Left ventricle myocardium superior (tissue), 1 donor: ENCODE results near the gene PIP4K2A. TPM values are rescaled to one million over a fixed set of nuclear protein-coding genes. Genes with fewer than 3 reads are reported as not detected.
A peak's percentile ranks its signal among the peaks of the same experiment; 100 is the strongest.
"Not testable (repeated sequence)": the region's sequence is repeated elsewhere in the genome, so short reads cannot be mapped to it uniquely, and the experiment has no call there.

ENCODE experiments used
- ATAC-seq: fragments of 200-7000 bp; cut with Tn5 transposase; one replicate; pipeline ENCODE4 v1.9.1; 2020; ENCODE audit warnings: mild to moderate bottlenecking, moderate library complexity
- DNase-seq: peaks from one replicate; pipeline ENCODE4 v3.0.0-alpha.2; 2020
- intact Hi-C: fragments of 100-400 bp; cut with micrococcal nuclease; formaldehyde crosslinking; loops from one replicate; pipeline ENCODE4 v1.11.0; 2022
- total RNA-seq: library from RNA; stranded (reverse); fragmentation: NEBNext Ultra II Directional; extraction: Animal tissue kit (Norgen Biotek cat#: 25700); gene quantifications from one replicate; pipeline ENCODE4 v1.2.1, GENCODE V29; 2021
- donor health status: DM: no; HTN: yes; CAD: no; lungs with severe emphysema.

The PIP4K2A gene
- total RNA-seq, 1 donor from 2014 or later, result 12.1 TPM

- intact Hi-C loops, DNase-seq, ATAC-seq: not testable (repeated sequence)
Observed at GRCh38 chr10:22513483-22514413, 200.6 kb downstream of the PIP4K2A start.

GRCh38 chr10:22512015-22512414 lies 202.4 kb downstream of the PIP4K2A start:
- intact Hi-C loops, DNase-seq, ATAC-seq: not testable (repeated sequence)

GRCh38 chr10:22508214-22508613 lies 206.2 kb downstream of the PIP4K2A start:
- intact Hi-C loops, ATAC-seq, DNase-seq: not testable (repeated sequence)

DNA sequence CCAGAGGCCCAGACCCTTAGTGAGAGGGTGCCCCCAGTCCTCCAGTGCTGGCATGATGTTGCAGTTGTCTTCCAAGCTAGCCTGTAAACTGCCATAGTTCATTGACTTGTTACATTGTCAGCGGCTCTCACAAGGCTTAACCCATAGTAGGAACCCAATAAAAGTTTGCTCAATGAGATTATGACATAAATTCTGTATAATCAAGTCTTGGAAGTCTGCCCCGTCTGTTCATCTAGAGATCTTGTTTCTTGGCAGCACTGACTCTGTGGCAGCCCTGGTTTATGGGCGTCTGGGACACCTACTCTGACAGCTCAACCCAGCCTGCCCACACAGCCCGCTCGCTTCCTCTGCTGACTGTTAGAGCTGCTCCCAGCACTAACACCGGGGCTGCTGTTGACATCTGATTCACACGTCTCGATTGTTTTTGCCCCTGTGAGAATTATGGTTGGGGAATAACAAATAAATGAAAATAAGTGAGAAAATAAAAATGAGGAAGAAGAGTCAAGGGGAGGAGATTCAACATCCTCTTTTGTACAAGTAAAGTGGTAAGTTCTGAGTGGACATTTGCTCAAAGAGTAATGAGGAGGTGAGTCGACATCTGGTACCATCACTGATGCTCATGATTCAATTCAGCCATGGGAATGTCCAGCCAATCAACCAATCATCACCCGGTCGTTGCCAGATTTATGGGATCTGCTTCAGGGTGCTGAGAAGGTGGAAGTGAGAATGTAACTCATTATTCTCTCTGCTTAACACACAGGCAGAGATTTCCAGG lies 208.3 kb downstream of the PIP4K2A start:
- intact Hi-C loops, result no loop called here
- no peak for DNase-seq
- no peak for ATAC-seq

DNA sequence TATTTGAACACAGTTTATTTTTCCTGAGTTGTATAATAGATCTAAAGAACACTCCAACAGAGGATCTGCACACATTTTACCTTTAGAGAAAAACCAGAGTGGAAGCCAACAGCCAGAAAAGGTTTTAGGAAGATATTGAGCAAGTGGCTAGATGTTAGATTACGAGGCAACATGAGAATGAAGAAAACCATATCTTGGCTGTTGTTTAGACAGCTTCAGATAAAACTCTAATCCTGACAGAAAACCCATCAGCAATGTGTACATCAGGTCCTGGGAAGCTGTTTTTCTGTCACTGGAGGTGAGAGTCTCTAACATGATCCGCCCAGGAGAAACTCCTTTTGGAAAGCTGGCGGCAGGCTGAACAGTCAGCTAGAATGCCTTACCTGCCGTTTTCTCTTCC lies 209.6 kb downstream of the PIP4K2A start:
- DNase-seq, result no peak
- no peak for ATAC-seq
- intact Hi-C loops, result no loop called here

DNA sequence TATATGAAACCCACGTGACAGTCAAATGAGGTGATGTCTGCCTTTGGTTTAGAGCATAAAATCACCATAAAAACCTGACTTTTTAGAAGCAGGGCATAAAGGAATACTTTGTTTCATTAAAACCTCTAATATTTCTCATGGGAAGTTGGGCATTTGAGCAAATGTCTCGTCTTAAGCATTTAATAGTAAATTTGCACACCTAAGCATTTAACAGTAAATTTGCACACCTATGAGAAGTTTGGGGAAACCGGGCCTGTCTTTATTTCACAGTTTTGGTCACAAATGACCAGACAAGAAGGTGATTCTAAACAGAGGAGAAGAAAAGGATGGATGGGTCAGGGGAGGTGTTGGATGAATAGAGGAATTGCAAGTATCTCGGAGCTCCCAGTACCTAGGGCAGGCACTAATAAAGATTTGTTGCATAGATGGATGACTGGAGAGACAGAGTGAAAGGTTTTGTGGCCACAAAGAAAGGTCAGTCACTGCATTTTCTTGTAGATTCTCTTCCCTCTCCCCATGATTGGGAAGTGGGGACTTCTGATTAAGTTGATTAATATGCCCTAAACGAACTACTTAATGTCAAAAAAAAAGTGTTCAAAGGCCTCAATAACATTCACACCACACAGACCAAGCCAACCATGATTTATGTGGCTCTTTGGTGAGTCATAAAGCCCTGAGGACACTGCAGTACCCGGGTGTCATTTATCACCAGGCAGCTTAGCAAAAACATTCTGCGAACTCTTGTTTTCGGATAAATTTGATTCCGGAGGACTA lies 210.9 kb downstream of the PIP4K2A start:
- ATAC-seq (no peak), DNase-seq (no peak)
- intact Hi-C loops, result no loop called here

- intact Hi-C loops, result no loop called here
- no peak for ATAC-seq
- DNase-seq, result no peak
Observed at GRCh38 chr10:22501863-22502262, 212.5 kb downstream of the PIP4K2A start.

- no peak for ATAC-seq
- intact Hi-C loops, result no loop called here
- no peak for DNase-seq
Observed at GRCh38 chr10:22501413-22501812, 213.0 kb downstream of the PIP4K2A start.

DNA sequence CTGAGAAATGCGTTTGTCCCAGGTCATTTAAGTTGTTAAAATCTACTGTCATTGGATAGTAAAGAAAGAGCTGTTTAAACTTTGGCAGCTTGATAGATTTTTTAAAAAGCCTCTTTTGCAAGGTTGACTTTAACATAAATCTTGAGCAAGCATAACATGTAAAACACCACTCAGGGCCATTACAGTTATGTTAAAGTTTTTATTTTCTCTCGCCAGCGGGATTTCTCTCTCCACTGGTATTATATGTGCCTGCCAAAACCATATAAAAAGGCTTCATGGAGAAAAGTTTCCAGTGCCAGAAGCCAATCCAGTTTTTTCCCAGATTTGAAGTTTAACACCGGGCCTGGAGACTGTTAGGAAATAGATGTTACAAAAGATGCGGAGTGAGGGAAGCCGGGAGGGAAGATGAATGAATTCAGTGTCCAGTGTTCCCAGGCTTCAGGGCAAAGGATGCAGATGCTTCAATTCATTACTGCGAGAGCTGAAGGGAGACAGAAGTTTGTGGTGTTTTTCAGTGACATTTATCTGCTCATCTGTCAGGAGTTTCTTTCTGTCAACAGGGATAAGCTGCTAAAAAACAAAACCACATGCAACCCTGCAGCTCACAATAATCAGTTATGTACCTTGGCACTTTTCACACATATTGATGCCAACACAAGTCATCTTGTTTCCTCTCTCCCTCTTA lies 213.6 kb downstream of the PIP4K2A start:
- intact Hi-C loops, result no loop called here
- ATAC-seq, result peak; percentile 46

DNA sequence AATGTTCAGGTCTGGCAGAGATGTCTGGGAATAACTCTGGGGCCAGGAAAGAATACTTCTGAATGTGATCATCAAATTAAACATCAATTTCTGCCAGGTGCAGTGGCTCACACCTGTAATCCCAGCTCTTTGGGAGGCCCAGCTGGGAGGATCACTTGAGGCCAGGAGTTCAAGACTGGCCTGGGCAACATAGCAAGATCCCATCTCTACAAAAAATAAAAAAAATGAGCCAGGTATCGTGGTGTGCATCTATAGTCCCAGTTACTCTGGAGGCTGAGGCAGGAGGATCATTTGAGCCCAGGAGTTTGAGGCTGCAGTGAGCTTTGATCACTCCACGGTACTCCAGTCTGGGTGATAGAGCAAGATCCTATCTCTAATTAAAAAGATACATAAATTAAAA lies 214.4 kb downstream of the PIP4K2A start:
- DNase-seq, intact Hi-C loops, ATAC-seq: not testable (repeated sequence)

More for the DNA sequence above, 213.6 kb downstream of the PIP4K2A start:
- DNase-seq, result no peak

DNA sequence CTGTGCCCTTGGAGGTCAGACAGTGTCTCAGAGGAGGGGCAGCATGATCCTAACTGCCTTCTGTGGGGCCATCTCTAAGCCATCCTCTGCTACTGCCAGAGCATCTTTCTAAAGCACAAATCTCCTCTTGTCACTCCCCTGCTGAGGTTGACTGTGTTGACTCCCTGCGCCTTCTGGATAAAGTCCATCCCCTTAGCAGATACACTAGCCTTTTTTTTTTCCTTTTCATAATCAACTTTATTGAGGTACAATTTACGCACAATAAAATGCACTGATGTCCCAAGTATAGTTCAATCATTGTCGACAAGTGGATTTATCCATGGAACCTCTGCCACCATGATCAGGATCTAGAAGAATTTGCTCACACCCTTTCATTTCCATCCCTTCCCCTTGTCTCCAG lies 219.0 kb downstream of the PIP4K2A start:
- ATAC-seq, result no peak
- no peak for DNase-seq
- intact Hi-C loops, result no loop called here

DNA sequence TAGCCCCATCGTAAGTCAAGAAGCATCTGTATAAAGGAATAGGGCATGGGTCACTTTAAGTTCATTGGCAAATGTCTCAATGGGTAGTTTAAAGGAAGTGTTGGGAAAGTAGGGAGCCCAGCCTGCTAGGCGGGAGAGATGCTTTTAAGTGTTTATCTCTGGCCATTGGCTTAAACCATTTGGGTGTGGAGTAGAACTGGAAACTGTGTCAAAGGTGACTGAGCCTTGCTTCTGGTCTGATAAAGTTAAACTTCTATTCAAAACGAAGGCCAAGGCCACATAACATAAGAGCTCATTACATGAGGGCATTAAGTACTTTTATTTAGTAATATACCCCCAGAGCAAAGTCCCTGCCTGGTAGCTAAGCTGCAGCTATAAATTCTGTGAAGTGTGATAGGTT lies 220.4 kb downstream of the PIP4K2A start:
- intact Hi-C loops, result no loop called here
- ATAC-seq (no peak), DNase-seq (no peak)

DNA sequence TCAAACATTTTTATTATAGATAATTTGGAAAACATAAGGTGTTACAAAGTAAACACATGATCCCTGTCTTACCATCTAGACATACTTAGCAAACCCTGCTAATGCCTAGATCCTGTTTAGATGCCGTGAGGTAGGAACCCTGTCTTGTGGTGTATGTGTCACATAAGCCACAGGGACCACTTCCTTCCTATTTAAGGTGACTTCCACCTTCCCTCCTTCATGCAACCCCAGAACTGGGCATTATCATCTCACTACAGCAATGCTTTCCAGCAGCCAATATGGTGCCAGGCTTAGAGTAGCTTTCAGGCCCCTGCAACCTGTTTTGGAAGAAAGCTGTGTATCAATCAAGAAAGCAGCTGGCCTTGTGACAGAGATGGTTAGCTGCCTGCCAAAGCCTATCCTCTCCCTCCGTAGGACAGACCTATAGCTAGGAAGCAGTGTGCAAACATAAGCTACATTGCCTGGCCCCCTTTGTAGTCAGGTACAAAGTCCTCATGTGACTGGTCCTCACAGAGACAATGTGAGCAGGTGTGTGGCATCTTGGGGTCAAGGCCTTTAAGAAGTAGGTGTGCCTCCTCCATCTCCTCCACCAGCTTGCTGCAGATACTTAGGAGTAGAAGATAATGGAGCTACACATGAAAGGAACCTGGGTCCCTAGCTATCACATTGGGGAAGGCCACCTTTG lies 222.3 kb downstream of the PIP4K2A start:
- intact Hi-C loops, result no loop called here
- DNase-seq (no peak), ATAC-seq (no peak)

DNA sequence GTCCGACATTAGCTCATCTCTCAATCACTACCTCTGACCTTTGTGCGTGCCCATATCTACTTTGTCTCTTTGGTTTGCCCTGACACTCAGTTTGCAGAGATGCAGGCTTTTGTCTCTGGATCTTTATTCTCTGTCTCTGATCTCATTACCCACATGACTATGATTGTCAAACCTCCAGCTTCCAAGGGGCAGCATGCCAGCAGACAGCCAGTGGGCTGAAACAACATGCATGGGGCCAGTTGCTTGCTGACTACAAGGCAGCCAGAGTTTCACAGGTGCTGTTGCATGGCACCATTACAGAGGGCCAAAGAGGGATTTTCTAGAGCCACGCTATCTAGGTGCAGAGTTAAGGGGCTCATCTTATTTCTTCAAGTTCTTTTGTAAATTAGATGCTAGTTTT lies 222.9 kb downstream of the PIP4K2A start:
- ATAC-seq (peak; percentile 61), DNase-seq (peak; percentile 46)
- intact Hi-C loops, result no loop called here

- DNase-seq (no peak), ATAC-seq (no peak)
- intact Hi-C loops, result no loop called here
Observed at GRCh38 chr10:22489975-22490374, 224.4 kb downstream of the PIP4K2A start.

DNA sequence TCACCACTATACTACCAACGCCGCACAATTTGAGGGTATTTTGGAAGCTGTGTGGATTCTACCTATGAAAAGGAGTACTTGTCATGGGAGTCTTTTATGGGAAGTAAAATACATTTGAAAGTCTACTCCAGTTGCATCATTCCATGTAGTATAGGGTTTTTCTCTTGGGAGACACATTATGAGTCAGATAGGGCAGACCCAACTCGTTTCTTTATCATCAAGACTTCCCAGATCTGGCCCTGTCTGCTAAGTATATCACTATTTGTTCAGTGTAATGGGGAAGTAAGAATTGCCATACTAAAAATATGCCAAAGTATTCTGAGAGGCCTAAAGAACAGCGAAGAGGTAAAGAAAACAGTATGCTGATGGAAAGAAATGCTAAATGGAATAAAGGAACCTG lies 224.9 kb downstream of the PIP4K2A start:
- ATAC-seq (no peak), DNase-seq (no peak)
- intact Hi-C loops, result no loop called here

DNA sequence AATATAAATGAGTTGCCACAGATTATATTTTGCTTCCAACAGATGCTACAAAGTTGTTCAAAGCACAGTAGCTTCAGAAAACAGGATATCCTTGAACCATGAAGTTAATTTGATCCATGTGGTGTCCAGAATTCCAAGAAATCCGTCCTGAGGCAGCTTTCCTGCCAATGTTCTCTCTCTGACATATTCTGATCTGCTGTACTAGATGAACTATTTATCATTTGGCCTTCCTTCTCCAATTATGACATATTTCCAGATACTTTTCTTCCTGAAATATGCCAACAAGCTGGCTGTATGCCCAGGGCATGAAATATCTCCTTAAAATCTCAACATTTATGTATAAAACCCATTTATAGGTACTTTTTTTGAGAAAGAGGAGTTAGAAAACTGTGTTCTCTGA lies 227.9 kb downstream of the PIP4K2A start:
- peak; percentile 41 for ATAC-seq
- DNase-seq, result no peak
- intact Hi-C loops, result no loop called here
